HEK293 (cell line): ENCODE measurements around the gene ABTB2.

Experiments used
- CTCF ChIA-PET: fragments of 350-600 bp; formaldehyde crosslinking; extraction: SDS; loops from one replicate; lab custom pipeline; 2021; ENCODE audit warnings: antibody characterized with exemption; lab: Yijun Ruan, JAX
- POLR2A ChIA-PET: fragments of 300-600 bp; formaldehyde crosslinking; extraction: SDS; loops from one replicate; lab custom pipeline; 2020; ENCODE audit warnings: antibody characterized with exemption, inconsistent platforms; lab: Yijun Ruan, JAX
- H3K27ac ChIP-seq: fragments of 200-500 bp; sonication (Bioruptor generic); 2 replicates; pipeline ENCODE4 v1.5.1; 2014; ENCODE audit warnings: low read depth, low read length, control low read depth, inconsistent platforms; ENCODE audit errors: extremely low read depth
- H3K36me3 ChIP-seq, 2 experiments: fragments of 200-500 bp in 1 of 2; sonication (Bioruptor generic) in 1 of 2; 1 replicate in 1 of 2; 2 replicates in 1 of 2; pipeline ENCODE4 v1.5.1; 2014 to 2017; ENCODE audit warnings: inconsistent platforms in 2 of 2, low read length in 2 of 2; ENCODE audit not compliant: control insufficient read depth in 2 of 2, insufficient read depth in 1 of 2
- H3K4me1 ChIP-seq: fragments of 200-500 bp; sonication (Bioruptor generic); 2 replicates; pipeline ENCODE4 v1.5.1; 2014; ENCODE audit warnings: mild to moderate bottlenecking, low read length, inconsistent platforms; ENCODE audit not compliant: control insufficient read depth, insufficient read depth
- H3K4me3 ChIP-seq: 2 replicates; pipeline ENCODE4 v1.5.1; 2011; ENCODE audit warnings: low read depth, mild to moderate bottlenecking, control low read depth, low read length, moderate library complexity
- H3K9me3 ChIP-seq: fragments of 200-500 bp; sonication (Bioruptor generic); 2 replicates; pipeline ENCODE4 v1.5.1; 2014; ENCODE audit warnings: low read depth, low read length, inconsistent platforms; ENCODE audit not compliant: control insufficient read depth, insufficient read depth
- ATF2 ChIP-seq: fragments of 450-650 bp; formaldehyde crosslinking; IDR thresholded peaks from 2 replicates; pipeline ENCODE4 v1.5.1; 2016; ENCODE audit warnings: missing biosample characterization, missing genetic modification characterization, low read depth
- GLI4 ChIP-seq: fragments of 450-650 bp; formaldehyde crosslinking; IDR thresholded peaks from 2 replicates; pipeline ENCODE4 v1.5.1; 2016; ENCODE audit warnings: missing biosample characterization, missing genetic modification characterization
- HIC1 ChIP-seq: fragments of 450-650 bp; formaldehyde crosslinking; IDR thresholded peaks from 2 replicates; pipeline ENCODE4 v1.5.1; 2016; ENCODE audit warnings: missing biosample characterization, missing genetic modification characterization
- OSR2 ChIP-seq: fragments of 450-650 bp; formaldehyde crosslinking; IDR thresholded peaks from 2 replicates; pipeline ENCODE4 v1.5.1; 2016; ENCODE audit warnings: missing biosample characterization, missing genetic modification characterization
- PRDM10 ChIP-seq: fragments of 450-650 bp; formaldehyde crosslinking; IDR thresholded peaks from 2 replicates; pipeline ENCODE4 v1.5.1; 2016; ENCODE audit warnings: missing biosample characterization, missing genetic modification characterization
- ZBTB17 ChIP-seq: fragments of 450-650 bp; formaldehyde crosslinking; IDR thresholded peaks from 2 replicates; pipeline ENCODE4 v1.5.1; 2016; ENCODE audit warnings: missing biosample characterization, missing genetic modification characterization
- ZNF114 ChIP-seq: fragments of 450-650 bp; formaldehyde crosslinking; IDR thresholded peaks from 2 replicates; pipeline ENCODE4 v1.5.0; 2017; ENCODE audit warnings: missing biosample characterization, missing genetic modification characterization
- ZNF19 ChIP-seq: fragments of 450-650 bp; formaldehyde crosslinking; IDR thresholded peaks from 2 replicates; pipeline ENCODE4; 2016; ENCODE audit warnings: missing biosample characterization, missing genetic modification characterization, low read depth
- ZNF211 ChIP-seq: fragments of 450-650 bp; formaldehyde crosslinking; IDR thresholded peaks from 2 replicates; pipeline ENCODE4 v1.5.1; 2016; ENCODE audit warnings: low read depth, missing biosample characterization, missing genetic modification characterization
- ZNF274 ChIP-seq, 2 experiments: fragments of 200-500 bp in 1 of 2; fragments of 450-650 bp in 1 of 2; sonication (Bioruptor generic) in 1 of 2; formaldehyde crosslinking in 1 of 2; IDR thresholded peaks; 2 replicates each; pipeline versions ENCODE4 v1.5.1 to v1.6.1; 2014 to 2016; ENCODE audit warnings: borderline replicate concordance in 1 of 2, inconsistent platforms in 1 of 2, low read length in 1 of 2, missing biosample characterization in 1 of 2, missing genetic modification characterization in 1 of 2
- ZNF777 ChIP-seq: fragments of 450-650 bp; formaldehyde crosslinking; IDR thresholded peaks from 2 replicates; pipeline ENCODE4 v1.5.1; 2017; ENCODE audit warnings: missing biosample characterization, missing genetic modification characterization, borderline replicate concordance
- TF ChIP-seq, protein P1 (sequence below): fragments of 450-650 bp; formaldehyde crosslinking; optimal IDR thresholded peaks from 2 replicates; pipeline ENCODE3; 2016; ENCODE audit warnings: missing biosample characterization, mild to moderate bottlenecking, missing genetic modification characterization

The ABTB2 gene

GRCh38 chr11:34397120-34397519 is 39.3 kb upstream of the ABTB2 start:
- no peak overlapping the region for H3K27ac ChIP-seq
- no peaks in the 10 kb centered on the region for H3K4me1 ChIP-seq
- no peak overlapping the region for H3K4me3 ChIP-seq
- no peak for TF ChIP-seq ZNF274 (IDR thresholded peaks at IDR 0.05; ENCODE audit: low read length)
- TF ChIP-seq ZNF274 (tag by site-specific recombination; IDR thresholded peaks at IDR 0.05; ENCODE audit: borderline replicate concordance): no peak
- TF ChIP-seq, protein P1, sequence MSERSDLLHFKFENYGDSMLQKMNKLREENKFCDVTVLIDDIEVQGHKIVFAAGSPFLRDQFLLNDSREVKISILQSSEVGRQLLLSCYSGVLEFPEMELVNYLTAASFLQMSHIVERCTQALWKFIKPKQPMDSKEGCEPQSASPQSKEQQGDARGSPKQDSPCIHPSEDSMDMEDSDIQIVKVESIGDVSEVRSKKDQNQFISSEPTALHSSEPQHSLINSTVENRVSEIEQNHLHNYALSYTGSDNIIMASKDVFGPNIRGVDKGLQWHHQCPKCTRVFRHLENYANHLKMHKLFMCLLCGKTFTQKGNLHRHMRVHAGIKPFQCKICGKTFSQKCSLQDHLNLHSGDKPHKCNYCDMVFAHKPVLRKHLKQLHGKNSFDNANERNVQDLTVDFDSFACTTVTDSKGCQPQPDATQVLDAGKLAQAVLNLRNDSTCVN (tag by site-specific recombination): no peak
- TF ChIP-seq ZBTB17 (tag by site-specific recombination): 0 out of 2 replicates have a peak, but pooled peaks have one; percentile 12
- TF ChIP-seq ZNF114 (tag by site-specific recombination): no peak
- TF ChIP-seq HIC1 (tag by site-specific recombination): no peak
- peak; percentile 65 for TF ChIP-seq ATF2
- peak; percentile 73 for TF ChIP-seq PRDM10
- POLR2A ChIA-PET: no interaction called here
- H3K9me3 ChIP-seq: no peaks in the 10 kb centered on the region
- H3K36me3 ChIP-seq: no peaks in the 10 kb centered on the region
- CTCF ChIA-PET: interaction anchor here (0.6 kb wide), 1 partner anchor 170 kb away, joined by 5 read pairs; no protein-coding TSS in a partner anchor

DNA sequence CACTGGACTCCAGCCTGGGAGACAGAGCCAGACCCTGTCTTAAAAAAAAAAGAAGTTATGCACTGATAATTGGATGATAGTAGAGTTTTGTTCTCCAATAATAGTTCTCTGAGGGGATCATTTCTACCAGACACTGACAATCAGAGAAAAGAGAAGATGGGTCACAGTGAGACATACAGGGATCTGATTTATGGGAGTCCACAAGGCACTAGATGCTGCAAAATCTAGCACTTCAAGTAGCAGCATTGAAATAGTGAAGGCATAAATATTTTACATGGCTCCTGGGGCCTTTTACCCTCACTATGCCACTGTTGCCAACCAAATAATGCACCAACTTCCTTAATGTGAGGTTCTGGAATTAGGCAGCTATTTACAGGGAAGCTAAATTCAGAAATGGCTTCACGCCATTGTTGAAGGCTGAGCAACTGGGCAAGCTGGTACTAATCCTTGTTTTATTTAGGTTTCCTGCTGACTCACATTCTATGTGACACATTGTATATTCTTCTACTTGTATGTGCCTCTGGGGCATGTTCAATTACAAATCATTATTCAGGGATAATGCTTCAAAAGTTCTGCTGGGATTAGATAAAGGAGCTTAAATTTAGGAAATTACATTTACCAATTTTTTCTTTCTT is 38.2 kb upstream of the ABTB2 start:
- ChIA-PET POLR2A (no interaction called here), CTCF (interaction anchor here (0.6 to 0.7 kb wide), 5 partner anchors 34 to 600 kb away, joined by 3 to 5 read pairs (median 3); no protein-coding TSS in a partner anchor)
- Histone ChIP-seq H3K36me3 (no peaks in the 10 kb centered on the region), H3K4me3 (no peak overlapping the region), H3K9me3 (no peaks in the 10 kb centered on the region), H3K4me1 (no peaks in the 10 kb centered on the region), H3K27ac (no peak overlapping the region)
- TF ChIP-seq ZNF211 (tag by site-specific recombination): no peak
- no peak for TF ChIP-seq ZNF19 (tag by site-specific recombination)
- no peak for TF ChIP-seq OSR2 (tag by site-specific recombination)
- TF ChIP-seq ZNF777: no peak
- TF ChIP-seq GLI4: no peak
